ENCODE data around the gene MOSPD3. TPM values are rescaled to one million over a fixed set of nuclear protein-coding genes. Genes with fewer than 3 reads are reported as not detected.

The MOSPD3 gene
- total RNA-seq, 1 donor from 2014 or later = 37.1 TPM

DNA sequence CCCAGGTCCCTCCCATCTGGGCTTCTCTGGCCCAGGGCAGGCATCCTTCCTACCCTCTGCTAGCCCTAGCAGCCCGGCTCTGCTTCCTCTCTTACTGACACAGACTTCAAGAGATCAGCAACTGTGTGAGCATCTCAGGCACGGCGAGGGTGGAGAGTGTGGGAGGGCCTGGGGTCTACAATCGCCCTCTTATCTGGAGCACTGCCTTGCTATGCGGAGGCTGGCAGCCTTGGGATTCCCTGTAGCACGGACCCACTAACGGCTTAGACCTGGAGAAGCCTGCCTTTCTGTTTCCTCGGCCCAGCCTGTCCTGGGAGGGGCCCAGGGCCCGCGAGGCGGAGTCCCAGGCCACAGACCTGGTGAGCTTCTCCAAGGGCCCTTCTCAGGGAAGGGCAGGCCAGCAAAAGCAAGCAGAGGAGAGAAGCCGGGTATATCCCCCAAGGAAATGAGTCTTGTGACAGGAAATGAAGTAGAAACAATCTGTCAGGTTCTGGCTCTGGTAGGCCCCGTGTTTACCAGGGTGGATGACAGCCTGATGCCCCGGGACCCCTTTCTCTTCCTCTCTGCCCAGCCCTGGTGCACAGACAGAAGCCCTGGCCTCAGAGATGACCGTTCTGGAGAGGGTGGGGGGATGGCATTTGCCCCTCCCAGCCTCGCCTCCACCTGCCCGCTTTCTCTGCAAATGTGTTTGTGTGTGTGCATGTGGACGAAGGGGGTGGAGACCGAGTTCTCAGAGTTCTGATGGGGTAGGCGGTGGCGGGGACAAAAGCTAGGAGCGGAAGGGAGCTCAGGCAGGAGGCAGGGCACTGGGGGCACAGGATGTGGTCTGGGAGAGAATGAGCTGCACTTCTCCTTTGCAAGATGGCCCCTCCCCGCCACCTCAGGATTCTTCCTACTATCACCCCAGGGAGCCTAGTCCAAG is 28.9 kb upstream of the MOSPD3 start:
- peaks cover 13% of the 10 kb centered on the region for H3K27me3 Mint-ChIP-seq (ENCODE audit: unreplicated experiment)
- TF ChIP-seq, protein P1, sequence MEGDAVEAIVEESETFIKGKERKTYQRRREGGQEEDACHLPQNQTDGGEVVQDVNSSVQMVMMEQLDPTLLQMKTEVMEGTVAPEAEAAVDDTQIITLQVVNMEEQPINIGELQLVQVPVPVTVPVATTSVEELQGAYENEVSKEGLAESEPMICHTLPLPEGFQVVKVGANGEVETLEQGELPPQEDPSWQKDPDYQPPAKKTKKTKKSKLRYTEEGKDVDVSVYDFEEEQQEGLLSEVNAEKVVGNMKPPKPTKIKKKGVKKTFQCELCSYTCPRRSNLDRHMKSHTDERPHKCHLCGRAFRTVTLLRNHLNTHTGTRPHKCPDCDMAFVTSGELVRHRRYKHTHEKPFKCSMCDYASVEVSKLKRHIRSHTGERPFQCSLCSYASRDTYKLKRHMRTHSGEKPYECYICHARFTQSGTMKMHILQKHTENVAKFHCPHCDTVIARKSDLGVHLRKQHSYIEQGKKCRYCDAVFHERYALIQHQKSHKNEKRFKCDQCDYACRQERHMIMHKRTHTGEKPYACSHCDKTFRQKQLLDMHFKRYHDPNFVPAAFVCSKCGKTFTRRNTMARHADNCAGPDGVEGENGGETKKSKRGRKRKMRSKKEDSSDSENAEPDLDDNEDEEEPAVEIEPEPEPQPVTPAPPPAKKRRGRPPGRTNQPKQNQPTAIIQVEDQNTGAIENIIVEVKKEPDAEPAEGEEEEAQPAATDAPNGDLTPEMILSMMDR (IDR thresholded peaks at IDR 0.05; ENCODE audit: partially characterized antibody, unreplicated experiment) = no peak
- DNase-seq = peak; percentile 30
- H3K4me3 Mint-ChIP-seq (ENCODE audit: unreplicated experiment) = peak overlapping the region; percentile 93
- peaks cover 12% of the 10 kb centered on the region for H3K9me3 Mint-ChIP-seq (ENCODE audit: unreplicated experiment)
- peak overlapping the region; percentile 98 for H3K27ac Mint-ChIP-seq (ENCODE audit: unreplicated experiment)
- H3K36me3 Mint-ChIP-seq (ENCODE audit: unreplicated experiment) = no peaks in the 10 kb centered on the region
- H3K4me1 Mint-ChIP-seq (ENCODE audit: low read depth, unreplicated experiment) = peaks cover 18% of the 10 kb centered on the region

DNA sequence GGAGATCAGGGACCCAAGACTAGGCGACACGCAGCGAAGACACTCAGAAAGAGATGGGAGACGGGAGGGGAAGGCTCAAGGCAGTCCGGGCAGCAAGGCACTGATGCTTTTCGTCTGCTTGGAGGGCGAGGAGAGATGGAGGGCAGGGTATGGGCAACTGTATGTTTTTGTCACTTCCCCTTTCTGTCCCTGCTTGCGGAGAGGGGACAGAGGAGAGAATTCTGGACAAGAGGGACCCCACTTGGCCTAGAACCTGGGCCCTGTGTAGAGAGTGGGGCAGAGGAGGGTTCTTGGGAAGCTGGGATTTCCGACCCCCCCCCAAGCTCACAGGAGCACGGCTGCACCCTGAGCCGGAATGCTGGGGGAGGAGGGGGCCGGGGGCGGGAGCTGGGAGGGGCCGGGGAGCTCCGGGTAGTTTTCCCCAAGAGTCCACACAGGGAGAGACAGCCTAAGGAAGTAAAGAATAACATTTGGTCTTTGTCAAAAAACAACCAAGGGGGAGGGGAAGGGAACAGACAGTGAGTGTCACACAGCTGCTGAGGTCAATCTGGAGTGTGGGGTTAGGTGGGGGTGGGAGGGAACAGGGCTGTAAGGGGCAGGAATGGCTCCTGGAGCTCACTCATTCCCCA is 28.2 kb upstream of the MOSPD3 start:
- TF ChIP-seq, protein P1 (IDR thresholded peaks at IDR 0.05; ENCODE audit: partially characterized antibody, unreplicated experiment) = no peak

DNA sequence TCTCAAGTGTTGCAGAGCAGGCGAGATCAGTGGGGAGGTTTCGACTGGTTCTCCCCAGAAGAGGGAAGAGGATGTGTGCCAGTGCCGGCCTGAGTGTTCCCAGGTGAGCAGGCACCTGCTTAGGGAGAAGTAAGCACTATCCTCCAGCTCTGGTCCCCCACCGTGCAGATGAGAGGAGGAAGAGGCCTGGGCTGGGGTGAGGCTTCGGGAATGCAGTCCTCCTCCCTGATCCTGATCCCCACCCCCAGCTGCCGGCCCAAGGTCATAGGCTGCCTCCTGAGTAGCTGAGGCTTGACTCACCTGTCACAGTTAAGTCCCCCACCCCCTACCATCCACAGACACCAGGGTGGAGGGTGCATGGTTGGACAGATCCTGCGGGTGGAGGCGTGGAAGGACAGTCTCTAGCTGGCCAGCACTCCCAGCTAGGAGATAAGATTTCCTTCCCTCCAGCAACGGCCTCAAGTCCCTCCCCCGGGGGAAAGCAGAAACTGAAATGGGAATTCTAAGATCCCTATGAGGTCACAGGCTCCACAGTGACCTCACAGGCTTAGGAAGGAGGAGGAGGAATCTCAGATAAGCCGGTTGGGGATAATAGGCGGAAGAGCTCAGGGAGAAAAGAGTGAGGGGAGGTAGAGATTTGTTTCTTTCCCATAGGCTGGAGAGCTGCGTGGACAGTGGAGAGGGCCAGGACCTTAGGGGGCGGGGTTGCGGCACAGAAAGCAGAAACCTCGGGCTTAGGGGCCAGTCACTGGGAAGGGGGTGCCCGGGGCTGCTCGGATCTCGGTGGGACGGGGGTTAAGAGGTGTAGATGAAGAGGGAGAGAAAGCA is 27.4 kb upstream of the MOSPD3 start:
- H3K27ac Mint-ChIP-seq (ENCODE audit: unreplicated experiment) = peak overlapping the region; percentile 98
- DNase-seq = peak; percentile 61
- peaks cover 11% of the 10 kb centered on the region for H3K27me3 Mint-ChIP-seq (ENCODE audit: unreplicated experiment)
- peaks cover 12% of the 10 kb centered on the region for H3K9me3 Mint-ChIP-seq (ENCODE audit: unreplicated experiment)
- H3K36me3 Mint-ChIP-seq (ENCODE audit: unreplicated experiment) = no peaks in the 10 kb centered on the region
- peaks cover 22% of the 10 kb centered on the region for H3K4me1 Mint-ChIP-seq (ENCODE audit: low read depth, unreplicated experiment)
- TF ChIP-seq, protein P1 (IDR thresholded peaks at IDR 0.05; ENCODE audit: partially characterized antibody, unreplicated experiment) = no peak
- H3K4me3 Mint-ChIP-seq (ENCODE audit: unreplicated experiment) = peak overlapping the region; percentile 99

More for the DNA sequence above, 28.2 kb upstream of the MOSPD3 start:
- Mint-ChIP-seq H3K4me3 (ENCODE audit: unreplicated experiment) (peak overlapping the region; percentile 99), H3K36me3 (ENCODE audit: unreplicated experiment) (no peaks in the 10 kb centered on the region), H3K27ac (ENCODE audit: unreplicated experiment) (peak overlapping the region; percentile 98), H3K27me3 (ENCODE audit: unreplicated experiment) (peaks cover 13% of the 10 kb centered on the region), H3K4me1 (ENCODE audit: low read depth, unreplicated experiment) (peaks cover 22% of the 10 kb centered on the region), H3K9me3 (ENCODE audit: unreplicated experiment) (peaks cover 12% of the 10 kb centered on the region)
- DNase-seq = no peak

DNA sequence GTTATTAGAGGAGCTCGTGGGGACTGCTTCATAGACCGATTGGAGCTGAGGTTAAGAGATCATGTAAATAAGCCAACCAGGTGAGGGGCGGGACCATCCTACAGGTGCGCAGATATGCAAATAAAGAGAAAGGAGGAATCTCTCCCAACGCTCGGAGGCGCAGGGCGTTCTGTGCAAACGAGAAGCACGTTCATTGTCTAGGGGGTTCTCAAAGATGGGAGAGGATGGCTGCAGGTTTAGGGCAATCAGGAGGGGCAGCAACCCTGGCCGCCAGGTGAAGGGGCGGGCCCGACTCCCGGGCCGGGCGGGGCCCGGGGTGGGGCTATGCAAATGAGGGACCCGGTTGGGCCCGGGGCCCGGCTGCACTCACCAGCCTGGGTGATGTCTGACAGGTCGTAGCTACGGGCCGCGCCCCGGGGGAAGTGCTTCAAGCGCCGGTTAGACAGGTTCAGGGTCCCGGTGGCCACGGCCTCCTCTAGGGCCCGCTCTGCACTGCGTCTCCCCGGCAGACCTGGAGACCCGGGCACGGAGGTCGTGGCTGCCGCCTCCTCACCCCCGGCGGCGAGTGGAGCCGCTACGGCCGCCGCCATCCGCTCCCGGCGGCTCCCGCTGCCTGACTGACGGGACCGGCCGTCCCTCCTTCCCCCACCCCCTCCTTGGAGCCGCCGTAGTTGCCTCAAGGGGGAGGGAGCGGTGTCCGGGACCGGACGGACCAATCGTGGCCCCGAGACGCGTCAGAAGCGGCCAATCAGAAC is 26.7 kb upstream of the MOSPD3 start, which contains the start of gene LRCH4:
Gene LRCH4 (minus strand): TSS at position 619 of the 755 bp plus-strand sequence. CDS start 29 bp downstream, at position 590.
- H3K4me1 Mint-ChIP-seq (ENCODE audit: low read depth, unreplicated experiment) = peaks cover 27% of the 10 kb centered on the region
- H3K27me3 Mint-ChIP-seq (ENCODE audit: unreplicated experiment) = peaks cover 11% of the 10 kb centered on the region
- H3K9me3 Mint-ChIP-seq (ENCODE audit: unreplicated experiment) = peaks cover 14% of the 10 kb centered on the region
- DNase-seq = peak; percentile 62
- TF ChIP-seq, protein P1 (IDR thresholded peaks at IDR 0.05; ENCODE audit: partially characterized antibody, unreplicated experiment) = no peak
- peak within 1 kb of the TSS; percentile 99 for H3K4me3 Mint-ChIP-seq (ENCODE audit: unreplicated experiment)
- H3K27ac Mint-ChIP-seq (ENCODE audit: unreplicated experiment) = peak within 1 kb of the TSS; percentile 98
- no peaks in the 10 kb centered on the region for H3K36me3 Mint-ChIP-seq (ENCODE audit: unreplicated experiment)
